NCI-H446 treated with DMSO at 0.1 percent for 48 hours (cell line): ENCODE data around the gene BBOX1.
"Not testable (repeated sequence)": the region's sequence is repeated elsewhere in the genome, so short reads cannot be mapped to it uniquely, and the experiment has no call there.

ENCODE experiments used
- DNase-seq: peaks from one replicate; lab custom pipeline; 2025; lab: John Stamatoyannopoulos, UW

BBOX1 gene

GRCh38 chr11:27083782-27084181, 43.2 kb downstream of the BBOX1 start:
- DNase-seq: no peak

- DNase-seq: no peak
Observed at GRCh38 chr11:27084518-27084917, 43.9 kb downstream of the BBOX1 start.

- no peak for DNase-seq
Observed at GRCh38 chr11:27085111-27085510, 44.5 kb downstream of the BBOX1 start.

- DNase-seq: no peak
Observed at GRCh38 chr11:27085605-27086004, 45.0 kb downstream of the BBOX1 start.

- DNase-seq: no peak
Observed at GRCh38 chr11:27087432-27087831, 46.8 kb downstream of the BBOX1 start.

- no peak for DNase-seq
Observed at GRCh38 chr11:27088353-27088752, 47.7 kb downstream of the BBOX1 start.

GRCh38 chr11:27089746-27090145, 49.1 kb downstream of the BBOX1 start:
- DNase-seq: no peak

GRCh38 chr11:27090357-27090948, 49.8 kb downstream of the BBOX1 start:
- DNase-seq: not testable (repeated sequence)

- DNase-seq: no peak
Observed at GRCh38 chr11:27094120-27094519, 53.5 kb downstream of the BBOX1 start.

GRCh38 chr11:27095059-27095458, 54.4 kb downstream of the BBOX1 start:
- DNase-seq: no peak

GRCh38 chr11:27095887-27096286, 55.3 kb downstream of the BBOX1 start:
- DNase-seq: no peak

GRCh38 chr11:27097551-27097950, 56.9 kb downstream of the BBOX1 start:
- DNase-seq: no peak

- DNase-seq: peak; percentile 93
Observed at GRCh38 chr11:27100534-27100933, 59.9 kb downstream of the BBOX1 start.

GRCh38 chr11:27107548-27107947, 66.9 kb downstream of the BBOX1 start:
- no peak for DNase-seq

- DNase-seq: no peak
Observed at GRCh38 chr11:27108809-27109208, 68.2 kb downstream of the BBOX1 start.

- peak; percentile 19 for DNase-seq
Observed at GRCh38 chr11:27111896-27112295, 71.3 kb downstream of the BBOX1 start.

- DNase-seq: no peak
Observed at GRCh38 chr11:27112946-27113345, 72.3 kb downstream of the BBOX1 start.

- no peak for DNase-seq
Observed at GRCh38 chr11:27115051-27115650, 74.5 kb downstream of the BBOX1 start.

GRCh38 chr11:27116684-27117083, 76.1 kb downstream of the BBOX1 start:
- DNase-seq: no peak

- no peak for DNase-seq
Observed at GRCh38 chr11:27118371-27118770, 77.8 kb downstream of the BBOX1 start.

- DNase-seq: peak; percentile 38
Observed at GRCh38 chr11:27118949-27119348, 78.3 kb downstream of the BBOX1 start.

GRCh38 chr11:27119396-27119795, 78.8 kb downstream of the BBOX1 start:
- DNase-seq: no peak

GRCh38 chr11:27120211-27120610, 79.6 kb downstream of the BBOX1 start:
- no peak for DNase-seq

- DNase-seq: no peak
Observed at GRCh38 chr11:27122001-27122400, 81.4 kb downstream of the BBOX1 start.
